NCI-H2081 treated with DMSO at 0.1 percent for 48 hours (cell line): ENCODE data around the gene REXO5.

ENCODE experiments used
- DNase-seq: peaks from one replicate; lab custom pipeline; 2025; lab: John Stamatoyannopoulos, UW

Gene REXO5

GRCh38 chr16:20871941-20872815 is 65.9 kb downstream of the REXO5 start:
- no peak for DNase-seq

GRCh38 chr16:20873331-20873730 is 67.0 kb downstream of the REXO5 start:
- DNase-seq, result no peak

- DNase-seq, result no peak
Observed at GRCh38 chr16:20874088-20874581, 67.8 kb downstream of the REXO5 start.

- no peak for DNase-seq
Observed at GRCh38 chr16:20875355-20875650, 69.0 kb downstream of the REXO5 start.

GRCh38 chr16:20878682-20879147 is 72.4 kb downstream of the REXO5 start:
- DNase-seq, result no peak

- no peak for DNase-seq
Observed at GRCh38 chr16:20879175-20880040, 73.1 kb downstream of the REXO5 start.

GRCh38 chr16:20880867-20881502 is 74.7 kb downstream of the REXO5 start:
- no peak for DNase-seq

GRCh38 chr16:20881503-20881878 is 75.2 kb downstream of the REXO5 start:
- no peak for DNase-seq

- DNase-seq, result no peak
Observed at GRCh38 chr16:20883554-20884239, 77.4 kb downstream of the REXO5 start.

- DNase-seq, result no peak
Observed at GRCh38 chr16:20884240-20884556, 77.9 kb downstream of the REXO5 start.

- no peak for DNase-seq
Observed at GRCh38 chr16:20886320-20886719, 80.0 kb downstream of the REXO5 start.

GRCh38 chr16:20887207-20887606 is 80.9 kb downstream of the REXO5 start:
- no peak for DNase-seq

GRCh38 chr16:20889625-20890275 is 83.4 kb downstream of the REXO5 start:
- no peak for DNase-seq

GRCh38 chr16:20894388-20894787 is 88.1 kb downstream of the REXO5 start:
- no peak for DNase-seq

- DNase-seq, result no peak
Observed at GRCh38 chr16:20897253-20897897, 91.0 kb downstream of the REXO5 start.

GRCh38 chr16:20897922-20898321 is 91.6 kb downstream of the REXO5 start:
- DNase-seq, result no peak

- no peak for DNase-seq
Observed at GRCh38 chr16:20899071-20899470, 92.7 kb downstream of the REXO5 start.
